ENCODE results near the gene TEPSIN.

DNA sequence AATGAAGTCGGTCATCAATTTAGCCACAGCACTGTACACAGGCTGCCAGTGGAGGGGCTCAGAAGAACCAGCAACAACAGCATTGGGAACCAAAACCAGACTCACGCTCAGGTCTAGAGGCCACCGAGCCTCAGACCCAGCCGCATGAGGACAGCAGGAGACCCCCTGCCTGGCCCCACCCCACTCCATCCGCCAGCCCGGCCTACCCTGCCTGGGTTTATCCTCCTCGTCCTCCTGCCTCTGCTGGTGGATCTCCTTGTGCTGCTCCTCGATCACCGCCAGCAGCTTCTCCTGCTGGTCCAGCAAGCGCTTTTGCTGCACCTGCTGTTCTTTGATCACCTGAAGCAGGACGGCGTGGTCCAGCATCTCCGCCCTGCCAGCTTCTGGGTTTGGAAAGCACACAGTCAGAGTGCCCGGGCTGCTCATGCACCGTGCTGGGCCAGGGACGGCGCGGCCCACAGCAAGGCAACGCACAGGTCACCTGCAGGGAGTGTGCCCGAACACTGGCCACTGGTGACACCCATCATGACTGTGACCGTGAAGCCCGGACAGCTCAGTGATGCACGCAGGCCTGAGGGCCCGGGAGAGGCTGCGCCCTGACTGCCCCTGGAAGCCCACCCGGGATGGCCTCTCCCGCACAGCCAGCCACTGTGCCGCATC is 8.0 kb upstream of the TEPSIN start:
- TF ChIP-seq, protein P1, sequence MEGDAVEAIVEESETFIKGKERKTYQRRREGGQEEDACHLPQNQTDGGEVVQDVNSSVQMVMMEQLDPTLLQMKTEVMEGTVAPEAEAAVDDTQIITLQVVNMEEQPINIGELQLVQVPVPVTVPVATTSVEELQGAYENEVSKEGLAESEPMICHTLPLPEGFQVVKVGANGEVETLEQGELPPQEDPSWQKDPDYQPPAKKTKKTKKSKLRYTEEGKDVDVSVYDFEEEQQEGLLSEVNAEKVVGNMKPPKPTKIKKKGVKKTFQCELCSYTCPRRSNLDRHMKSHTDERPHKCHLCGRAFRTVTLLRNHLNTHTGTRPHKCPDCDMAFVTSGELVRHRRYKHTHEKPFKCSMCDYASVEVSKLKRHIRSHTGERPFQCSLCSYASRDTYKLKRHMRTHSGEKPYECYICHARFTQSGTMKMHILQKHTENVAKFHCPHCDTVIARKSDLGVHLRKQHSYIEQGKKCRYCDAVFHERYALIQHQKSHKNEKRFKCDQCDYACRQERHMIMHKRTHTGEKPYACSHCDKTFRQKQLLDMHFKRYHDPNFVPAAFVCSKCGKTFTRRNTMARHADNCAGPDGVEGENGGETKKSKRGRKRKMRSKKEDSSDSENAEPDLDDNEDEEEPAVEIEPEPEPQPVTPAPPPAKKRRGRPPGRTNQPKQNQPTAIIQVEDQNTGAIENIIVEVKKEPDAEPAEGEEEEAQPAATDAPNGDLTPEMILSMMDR (IDR thresholded peaks at IDR 0.05): no peak
- TF ChIP-seq POLR2A (IDR thresholded peaks at IDR 0.05) (no peak), EP300 (IDR thresholded peaks at IDR 0.05) (no peak)

Measured in ovary (tissue), 3 donors.